Kasumi-1 (cell line): ENCODE data around the gene COMMD3.

Experiments used
- DNase-seq, 2 experiments: peaks; one replicate each; lab custom pipeline; 2025; lab: John Stamatoyannopoulos, UW

COMMD3 gene

DNA sequence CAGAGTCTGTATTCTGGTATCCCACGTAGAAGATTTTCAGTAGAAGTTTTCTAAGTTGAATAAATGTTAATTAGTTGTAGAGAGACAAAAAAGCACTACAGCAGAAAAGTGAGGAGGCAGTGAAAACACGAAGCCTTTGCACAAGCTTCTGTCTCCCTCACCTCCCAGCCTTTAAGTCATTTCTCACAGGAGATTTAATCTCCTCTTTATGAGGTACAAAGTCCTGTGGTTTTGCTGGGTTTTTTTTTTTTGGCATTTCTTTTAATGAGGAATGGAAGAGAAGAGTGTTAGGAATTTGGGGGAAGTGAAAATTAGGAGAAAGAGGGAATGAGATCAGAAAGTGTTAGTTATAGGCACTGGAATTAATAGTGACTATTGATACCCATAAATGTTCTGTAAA is 50.6 kb downstream of the COMMD3 start:
- no peak for DNase-seq

GRCh38 chr10:22367471-22367870 is 51.3 kb downstream of the COMMD3 start:
- DNase-seq: no peak

DNA sequence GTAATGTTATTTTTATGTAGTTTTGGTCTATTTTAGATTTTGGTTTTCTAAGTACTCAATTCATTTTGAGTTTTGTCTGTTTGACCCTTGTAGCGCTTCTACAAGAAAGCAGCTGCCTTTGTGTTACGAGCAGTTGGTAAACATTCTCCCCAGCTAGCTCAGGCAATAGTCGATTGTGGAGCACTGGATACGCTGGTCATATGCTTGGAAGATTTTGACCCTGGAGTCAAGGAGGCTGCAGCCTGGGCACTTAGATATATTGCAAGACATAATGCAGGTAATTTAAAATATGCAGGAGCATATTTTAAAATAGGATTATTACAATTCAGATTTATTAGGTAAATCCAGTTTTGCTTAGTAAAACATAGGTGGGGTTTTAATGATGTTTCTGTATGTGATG is 52.2 kb downstream of the COMMD3 start:
- no peak for DNase-seq

GRCh38 chr10:22368981-22369380 is 52.8 kb downstream of the COMMD3 start:
- DNase-seq: no peak

- DNase-seq: peak; percentile 65 to 75
Measured at GRCh38 chr10:22369434-22370072, 53.4 kb downstream of the COMMD3 start.
